Measurements from ENCODE around the gene ANKRD37. TPM values are rescaled to one million over a fixed set of nuclear protein-coding genes. Genes with fewer than 3 reads are reported as not detected.

The ANKRD37 gene
- total RNA-seq, 2 donors from 2014 or later: 10.0 to 13.9 TPM

- Mint-ChIP-seq H3K27ac (no peak overlapping the region), H3K4me3 (no peak overlapping the region), H3K9me3 (no peaks in the 10 kb centered on the region), H3K4me1 (ENCODE audit: low read depth in 2 of 2) (peaks cover 2 to 7% of the 10 kb centered on the region in 2 donors), H3K27me3 (no peaks in the 10 kb centered on the region), H3K36me3 (peaks cover 16% of the 10 kb centered on the region)
- ATAC-seq (no peak), DNase-seq (ENCODE audit: low spot score) (no peak)
Observed at GRCh38 chr4:185416955-185417354, 20.3 kb downstream of the ANKRD37 start.

GRCh38 chr4:185421366-185422124 is 24.9 kb downstream of the ANKRD37 start:
- ATAC-seq (no peak), DNase-seq (ENCODE audit: low spot score) (no peak)
- no peaks in the 10 kb centered on the region for H3K9me3 Mint-ChIP-seq
- no peaks in the 10 kb centered on the region for H3K27me3 Mint-ChIP-seq
- H3K27ac Mint-ChIP-seq: no peak overlapping the region
- peaks cover 20 to 24% of the 10 kb centered on the region in 2 donors for H3K4me1 Mint-ChIP-seq (ENCODE audit: low read depth in 2 of 2)
- H3K4me3 Mint-ChIP-seq: no peak overlapping the region
- peaks cover 25% of the 10 kb centered on the region for H3K36me3 Mint-ChIP-seq

GRCh38 chr4:185424905-185425646 is 28.4 kb downstream of the ANKRD37 start:
- Mint-ChIP-seq H3K4me3 (peak overlapping the region; percentile 96), H3K27me3 (peaks cover 5 to 10% of the 10 kb centered on the region in 2 donors), H3K27ac (peak overlapping the region; percentile 89 to 90), H3K36me3 (peaks cover 17% of the 10 kb centered on the region), H3K9me3 (no peaks in the 10 kb centered on the region), H3K4me1 (ENCODE audit: low read depth in 2 of 2) (peaks cover 20 to 25% of the 10 kb centered on the region in 2 donors)
- DNase-seq (ENCODE audit: low spot score): no peak
- ATAC-seq: no peak

- DNase-seq (ENCODE audit: low spot score) (peak; percentile 92), ATAC-seq (peak; percentile 97 to 98)
- peaks cover 20 to 25% of the 10 kb centered on the region in 2 donors for H3K4me1 Mint-ChIP-seq (ENCODE audit: low read depth in 2 of 2)
- H3K36me3 Mint-ChIP-seq: peaks cover 17% of the 10 kb centered on the region
- peak within 1 kb of the TSS; percentile 96 for H3K4me3 Mint-ChIP-seq
- peak within 1 kb of the TSS; percentile 89 to 90 for H3K27ac Mint-ChIP-seq
- peaks cover 5 to 10% of the 10 kb centered on the region in 2 donors for H3K27me3 Mint-ChIP-seq
- H3K9me3 Mint-ChIP-seq: no peaks in the 10 kb centered on the region
Observed at GRCh38 chr4:185425647-185426352, 29.2 kb downstream of the ANKRD37 start, which contains the start of gene UFSP2. Gene UFSP2, minus strand, starts transcription at chr4:185425964. Its CDS starts 96 bp downstream, at chr4:185425868.

GRCh38 chr4:185426960-185427688 is 30.5 kb downstream of the ANKRD37 start:
- Mint-ChIP-seq H3K4me3 (no peak overlapping the region), H3K36me3 (peaks cover 7% of the 10 kb centered on the region), H3K4me1 (ENCODE audit: low read depth in 2 of 2) (peaks cover 13 to 21% of the 10 kb centered on the region in 2 donors), H3K27me3 (peaks cover 14 to 15% of the 10 kb centered on the region in 2 donors), H3K9me3 (no peaks in the 10 kb centered on the region), H3K27ac (peak overlapping the region in 1 of 2 donors; percentile 89)
- ATAC-seq (no peak), DNase-seq (ENCODE audit: low spot score) (no peak)

- Mint-ChIP-seq H3K27me3 (peaks cover 14 to 15% of the 10 kb centered on the region in 2 donors), H3K9me3 (no peaks in the 10 kb centered on the region), H3K4me3 (no peak overlapping the region), H3K27ac (no peak overlapping the region), H3K4me1 (ENCODE audit: low read depth in 2 of 2) (peaks cover 10 to 12% of the 10 kb centered on the region in 2 donors), H3K36me3 (peaks cover 6% of the 10 kb centered on the region)
- ATAC-seq (no peak), DNase-seq (ENCODE audit: low spot score) (no peak)
Observed at GRCh38 chr4:185429660-185430059, 33.0 kb downstream of the ANKRD37 start.

GRCh38 chr4:185435466-185435865 is 38.8 kb downstream of the ANKRD37 start:
- Mint-ChIP-seq H3K9me3 (no peaks in the 10 kb centered on the region), H3K27me3 (peaks cover 4 to 14% of the 10 kb centered on the region in 2 donors), H3K36me3 (no peaks in the 10 kb centered on the region), H3K27ac (no peak overlapping the region), H3K4me3 (no peak overlapping the region), H3K4me1 (ENCODE audit: low read depth in 2 of 2) (no peaks in the 10 kb centered on the region)
- DNase-seq (ENCODE audit: low spot score) (no peak), ATAC-seq (no peak)

- peaks cover 2 to 11% of the 10 kb centered on the region in 2 donors for H3K27me3 Mint-ChIP-seq
- H3K9me3 Mint-ChIP-seq: no peaks in the 10 kb centered on the region
- H3K4me3 Mint-ChIP-seq: no peak overlapping the region
- no peak overlapping the region for H3K27ac Mint-ChIP-seq
- ATAC-seq: peak in 1 of 2 donors; percentile 46
- H3K36me3 Mint-ChIP-seq: no peaks in the 10 kb centered on the region
- no peak for DNase-seq (ENCODE audit: low spot score)
- H3K4me1 Mint-ChIP-seq (ENCODE audit: low read depth in 2 of 2): no peaks in the 10 kb centered on the region
Observed at GRCh38 chr4:185437809-185438208, 41.2 kb downstream of the ANKRD37 start.

GRCh38 chr4:185441479-185441878 is 44.8 kb downstream of the ANKRD37 start:
- H3K9me3 Mint-ChIP-seq: no peaks in the 10 kb centered on the region
- H3K4me3 Mint-ChIP-seq: no peak overlapping the region
- no peak overlapping the region for H3K27ac Mint-ChIP-seq
- no peaks in the 10 kb centered on the region for H3K4me1 Mint-ChIP-seq (ENCODE audit: low read depth in 2 of 2)
- ATAC-seq: no peak
- no peaks in the 10 kb centered on the region for H3K36me3 Mint-ChIP-seq
- DNase-seq (ENCODE audit: low spot score): no peak
- H3K27me3 Mint-ChIP-seq: peaks cover 2 to 17% of the 10 kb centered on the region in 2 donors

- H3K27me3 Mint-ChIP-seq: peaks cover 2 to 25% of the 10 kb centered on the region in 2 donors
- no peak overlapping the region for H3K27ac Mint-ChIP-seq
- H3K4me3 Mint-ChIP-seq: no peak overlapping the region
- H3K4me1 Mint-ChIP-seq (ENCODE audit: low read depth in 2 of 2): no peaks in the 10 kb centered on the region
- ATAC-seq (no peak), DNase-seq (ENCODE audit: low spot score) (no peak)
- no peaks in the 10 kb centered on the region for H3K9me3 Mint-ChIP-seq
- no peaks in the 10 kb centered on the region for H3K36me3 Mint-ChIP-seq
Observed at GRCh38 chr4:185445209-185445608, 48.6 kb downstream of the ANKRD37 start.

Other genes with a start within 250 kb of the ANKRD37 start
- 10 to 100 TPM; 21.5 to 37.0 TPM for gene CFAP97, start 192.8 kb upstream of the ANKRD37 start, total RNA-seq
- 10 to 100 TPM; 20.6 to 30.6 TPM for gene SNX25, start 187.2 kb upstream of the ANKRD37 start, total RNA-seq
- gene LRP2BP, start 917 bp upstream of the ANKRD37 start, total RNA-seq: 1 to 10 TPM in 1 of 2 donors, under 1 TPM in 1; 0.45 to 1.2 TPM
- 10 to 100 TPM; 22.1 to 22.7 TPM for gene UFSP2, start 29.1 kb downstream of the ANKRD37 start, total RNA-seq
- gene CCDC110, start 74.9 kb downstream of the ANKRD37 start, total RNA-seq: not detected
- gene PDLIM3, start 138.7 kb downstream of the ANKRD37 start, total RNA-seq: not detected